HG03025 (cell line): ENCODE results near the gene MAP2K1.
"Not testable (repeated sequence)": the region's sequence is repeated elsewhere in the genome, so short reads cannot be mapped to it uniquely, and the experiment has no call there.

Source experiments
- ATAC-seq: cut with Tn5 transposase; IDR thresholded peaks from one replicate; pipeline ENCODE4 v1.9.1; 2021; ENCODE audit warnings: mild to moderate bottlenecking, moderate library complexity; ENCODE audit not compliant: unreplicated experiment, low FRiP score

Gene MAP2K1

DNA sequence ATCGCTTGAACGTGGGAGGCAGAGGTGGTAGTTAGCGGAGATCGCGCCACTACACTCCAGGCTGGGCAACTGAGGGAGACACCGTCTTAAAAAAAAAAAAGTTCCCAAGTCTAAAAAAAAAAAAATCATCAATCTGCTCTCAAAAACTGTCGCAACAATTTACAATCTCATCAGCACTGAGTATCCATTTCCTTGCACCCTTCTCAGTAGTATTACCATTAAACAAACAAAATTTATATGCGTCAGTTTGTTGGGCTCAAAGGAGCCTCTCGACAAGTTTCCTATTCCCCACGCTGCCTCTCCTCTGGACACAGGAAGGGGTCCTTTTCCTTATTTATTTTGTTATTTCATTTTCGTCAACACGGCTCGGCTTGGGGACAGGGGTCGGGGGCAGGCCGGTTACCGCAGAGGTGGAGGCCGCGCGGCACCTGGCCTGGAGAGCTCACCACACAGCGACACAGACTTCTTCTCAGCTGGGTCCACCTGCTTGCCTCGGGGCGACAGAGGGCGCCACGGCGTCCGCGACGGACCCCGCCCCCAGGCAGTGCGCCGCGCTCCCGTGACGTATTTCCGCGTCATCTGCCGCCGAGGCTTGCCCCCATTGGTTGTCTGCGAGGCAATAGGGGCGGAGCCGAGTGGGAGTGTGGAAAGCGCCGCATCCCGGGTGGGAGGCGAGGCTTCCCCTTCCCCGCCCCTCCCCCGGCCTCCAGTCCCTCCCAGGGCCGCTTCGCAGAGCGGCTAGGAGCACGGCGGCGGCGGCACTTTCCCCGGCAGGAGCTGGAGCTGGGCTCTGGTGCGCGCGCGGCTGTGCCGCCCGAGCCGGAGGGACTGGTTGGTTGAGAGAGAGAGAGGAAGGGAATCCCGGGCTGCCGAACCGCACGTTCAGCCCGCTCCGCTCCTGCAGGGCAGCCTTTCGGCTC is at the start of gene MAP2K1:
MAP2K1 (plus strand) TSS at position 709 of the 920 bp plus-strand sequence. CDS start 436 bp downstream, outside the sequence.
- ATAC-seq, result peak; percentile 67

DNA sequence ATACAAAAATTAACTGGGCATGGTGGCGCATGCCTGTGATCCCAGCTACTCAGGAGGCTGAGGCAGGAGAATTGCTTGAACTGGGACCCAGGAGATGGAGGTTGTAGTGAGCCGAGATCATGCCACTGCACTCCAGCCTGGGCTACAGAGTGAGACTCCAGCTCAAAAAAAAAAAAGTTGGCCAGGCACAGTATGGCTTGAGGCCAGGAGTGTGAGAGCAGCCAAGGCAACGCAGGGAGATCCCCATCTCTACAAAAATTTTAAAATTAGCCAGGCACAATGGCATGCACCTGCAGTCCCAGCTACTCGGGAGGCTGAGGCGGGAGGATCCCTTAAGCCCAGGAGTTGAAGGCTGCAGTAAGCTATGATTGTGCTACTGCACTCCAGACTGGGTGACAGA is 38.2 kb upstream of the MAP2K1 start:
- not testable (repeated sequence) for ATAC-seq

DNA sequence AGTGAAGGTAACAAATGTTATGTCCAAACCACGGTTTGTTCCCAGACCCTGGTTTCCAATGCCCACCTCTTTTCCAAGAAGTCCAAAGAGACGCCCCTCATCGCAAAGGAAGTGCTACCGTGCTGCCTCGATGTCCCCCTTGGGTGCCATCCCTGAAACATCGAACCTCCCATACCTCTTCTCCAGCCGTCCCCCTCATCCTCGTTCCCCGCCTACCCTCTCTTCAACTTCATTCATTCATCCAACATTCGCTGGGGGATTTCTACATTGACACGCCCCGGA is 30.7 kb upstream of the MAP2K1 start:
- ATAC-seq, result no peak

DNA sequence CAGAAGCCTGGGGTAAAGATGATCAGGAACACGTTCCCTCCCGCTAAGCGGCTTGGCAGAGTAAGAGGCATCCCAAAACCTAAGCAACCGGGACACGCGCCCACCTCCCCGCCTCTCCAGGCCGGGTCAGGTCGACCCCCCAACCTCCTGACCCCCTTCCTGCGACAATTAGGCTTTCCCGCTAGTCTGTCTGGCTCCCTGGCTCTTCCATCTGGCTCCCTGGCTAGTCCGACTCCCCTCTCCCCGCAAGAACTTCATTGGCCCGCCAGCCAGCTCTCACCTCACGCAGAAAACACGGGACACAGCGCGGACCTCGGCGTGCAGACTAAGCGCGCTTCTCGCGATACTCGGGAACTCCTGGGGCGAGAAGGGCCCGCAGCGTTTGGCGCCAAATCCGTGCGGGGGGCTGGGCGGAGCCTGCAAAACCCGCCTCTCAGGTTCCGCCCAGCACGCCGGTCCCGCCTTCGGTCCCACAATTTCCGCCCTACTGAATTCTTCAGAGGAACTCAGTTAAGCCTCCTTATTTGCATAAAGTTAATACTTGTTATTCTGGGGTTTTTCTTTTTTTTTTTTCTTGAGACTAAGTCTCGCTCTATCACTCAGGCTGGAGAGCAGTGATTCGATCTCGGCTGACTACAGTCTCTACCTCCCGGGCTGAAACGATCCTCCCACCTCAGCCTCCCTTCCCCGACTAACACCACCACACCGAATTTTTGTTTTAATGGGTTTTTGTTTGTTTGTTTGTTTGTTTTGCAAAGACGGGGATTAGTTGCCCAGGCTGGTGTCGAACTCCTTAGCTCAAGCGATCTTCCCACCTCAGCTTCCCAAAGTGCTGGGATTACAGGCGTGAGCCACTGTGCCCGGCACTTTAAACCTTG is 30.1 kb upstream of the MAP2K1 start, which contains the start of gene TIPIN:
TIPIN (minus strand) TSS at position 327 of the 878 bp plus-strand sequence. CDS start 3,738 bp downstream, outside the sequence.
- peak; percentile 79 for ATAC-seq

DNA sequence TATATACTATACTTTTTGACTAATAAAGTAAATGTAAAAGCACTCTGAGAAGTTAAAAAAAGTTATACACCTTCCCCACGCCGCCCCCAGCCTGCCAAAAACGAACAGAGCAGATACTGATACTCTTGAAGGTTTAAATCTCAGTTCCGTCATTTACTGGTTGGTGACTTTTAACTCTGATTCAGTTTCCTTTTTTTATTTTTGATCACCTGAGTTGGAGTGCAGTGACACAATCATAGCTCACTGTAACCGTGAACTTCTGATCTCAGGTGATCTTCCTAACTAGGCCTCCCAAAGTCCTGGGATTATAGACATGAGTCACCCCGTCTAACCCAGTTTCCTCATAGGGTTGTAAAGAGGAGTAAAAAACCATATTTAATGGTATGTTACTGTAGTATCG is 27.0 kb upstream of the MAP2K1 start:
- ATAC-seq, result no peak

DNA sequence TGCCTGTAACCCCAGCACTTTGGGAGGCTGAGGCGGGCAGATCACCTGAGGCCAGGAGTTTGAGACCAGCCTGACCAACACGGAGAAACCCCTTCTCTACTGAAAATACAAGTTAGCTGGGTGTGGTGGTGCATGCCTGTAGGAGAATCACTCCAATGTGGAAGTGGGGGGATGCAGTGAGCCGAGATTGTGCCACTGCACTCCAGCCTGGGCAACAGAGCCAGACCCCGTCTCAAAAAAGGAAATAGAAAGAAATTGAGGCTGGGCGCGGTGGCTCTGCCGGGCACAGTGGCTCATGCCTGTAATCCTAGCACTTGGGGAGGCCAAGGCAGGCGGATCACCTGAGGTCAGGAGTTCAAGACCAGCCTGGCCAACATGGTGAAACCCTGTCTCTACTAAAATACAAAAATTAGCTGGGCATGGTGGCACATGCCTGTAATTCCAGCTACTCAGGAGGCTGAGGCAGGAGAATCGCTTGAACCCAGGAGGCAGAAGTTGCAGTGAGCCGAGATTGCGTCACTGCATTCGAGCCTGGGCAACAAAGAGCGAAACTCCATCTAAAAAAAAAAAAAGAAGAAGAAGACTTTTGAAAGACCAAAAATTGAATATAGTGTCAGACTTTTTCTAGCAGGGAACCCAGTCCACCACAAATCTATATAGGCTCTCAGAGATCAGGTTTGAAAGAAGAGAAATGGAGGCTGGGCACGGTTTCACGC is 24.8 kb upstream of the MAP2K1 start:
- ATAC-seq, result not testable (repeated sequence)

DNA sequence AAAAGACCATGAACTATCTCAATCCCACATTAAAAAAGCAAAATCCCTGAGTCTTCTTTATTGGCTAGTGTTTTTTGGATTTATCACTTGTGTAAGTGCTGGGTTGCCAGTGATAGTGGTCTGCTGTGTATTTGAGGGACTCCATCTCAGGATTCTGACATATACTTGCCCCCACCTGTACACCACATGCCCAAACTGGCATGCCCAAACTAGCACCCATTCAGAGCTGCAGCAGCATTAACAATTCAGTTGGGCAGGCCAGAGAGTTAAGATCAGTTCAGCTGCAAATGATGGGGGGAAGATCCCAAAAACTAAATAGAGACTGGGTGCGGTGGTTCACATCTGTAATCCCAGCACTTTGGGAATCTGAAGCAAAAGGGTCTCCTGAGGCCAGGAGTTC is 23.9 kb upstream of the MAP2K1 start:
- no peak for ATAC-seq

DNA sequence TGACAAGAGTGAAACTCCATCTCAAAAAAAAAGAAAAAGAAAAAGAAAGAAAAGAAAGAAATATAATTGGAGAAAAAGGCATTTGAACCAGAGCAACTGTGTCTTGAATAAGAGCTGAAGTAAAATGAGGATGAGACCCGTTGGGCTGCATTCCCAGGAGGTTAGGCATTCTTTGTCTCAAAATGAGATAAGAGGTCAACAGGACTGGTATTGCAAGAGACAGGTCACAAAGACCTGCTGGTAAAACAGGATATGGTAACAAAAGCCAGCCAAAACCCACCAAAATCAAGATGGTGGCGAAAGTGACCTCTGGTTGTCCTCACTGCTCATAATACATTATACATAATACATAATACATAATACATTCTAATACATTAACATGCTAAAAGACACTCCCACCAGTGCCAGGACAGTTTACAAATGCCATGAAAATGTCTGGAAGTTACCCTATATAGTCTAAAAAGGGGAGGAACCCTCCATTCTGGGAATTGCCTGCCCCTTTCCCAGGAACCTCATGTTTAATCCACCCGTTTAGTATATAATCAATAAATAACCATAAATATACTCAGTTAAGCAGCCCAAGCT is 21.7 kb upstream of the MAP2K1 start:
- ATAC-seq, result no peak

DNA sequence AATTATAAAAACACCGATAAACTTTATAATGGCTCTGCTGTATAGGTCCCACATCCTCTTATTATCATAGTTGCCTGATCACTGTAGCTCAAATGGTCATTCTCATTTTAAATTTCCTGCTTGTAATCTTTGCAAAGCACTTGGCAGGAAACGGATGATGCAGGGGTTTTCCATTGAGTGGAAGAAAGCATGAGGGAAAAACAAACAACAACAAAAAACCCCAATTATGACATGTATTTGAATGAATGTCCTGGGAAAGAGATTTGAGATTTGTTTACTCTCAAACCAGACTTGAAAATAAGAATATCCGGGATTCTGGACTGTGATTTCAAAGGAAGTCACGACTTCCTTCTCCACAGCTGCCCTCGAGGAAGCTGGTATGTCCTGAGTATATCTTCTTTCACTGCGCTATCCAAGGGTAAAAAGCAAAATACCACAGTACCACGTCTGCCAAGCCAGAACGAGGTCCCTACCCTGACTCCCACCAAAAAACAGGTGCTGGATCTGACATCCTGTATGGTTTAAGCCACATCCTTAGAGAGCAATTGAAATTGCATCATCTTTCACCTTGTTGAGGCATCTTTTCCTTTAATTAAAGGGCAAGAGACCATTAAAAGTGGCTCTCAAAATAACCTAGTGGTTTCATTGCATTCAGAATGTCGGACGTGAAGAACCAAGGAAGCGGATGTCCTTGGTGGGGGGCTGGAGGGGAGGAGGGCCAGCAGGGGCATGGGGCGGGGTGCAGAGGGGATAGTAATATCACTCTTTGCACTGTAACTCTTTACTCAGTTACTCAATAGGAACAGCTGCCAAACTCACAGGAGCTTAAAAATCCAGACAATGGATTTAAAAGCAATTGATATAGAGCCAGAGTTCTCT is 16.7 kb upstream of the MAP2K1 start:
- no peak for ATAC-seq

DNA sequence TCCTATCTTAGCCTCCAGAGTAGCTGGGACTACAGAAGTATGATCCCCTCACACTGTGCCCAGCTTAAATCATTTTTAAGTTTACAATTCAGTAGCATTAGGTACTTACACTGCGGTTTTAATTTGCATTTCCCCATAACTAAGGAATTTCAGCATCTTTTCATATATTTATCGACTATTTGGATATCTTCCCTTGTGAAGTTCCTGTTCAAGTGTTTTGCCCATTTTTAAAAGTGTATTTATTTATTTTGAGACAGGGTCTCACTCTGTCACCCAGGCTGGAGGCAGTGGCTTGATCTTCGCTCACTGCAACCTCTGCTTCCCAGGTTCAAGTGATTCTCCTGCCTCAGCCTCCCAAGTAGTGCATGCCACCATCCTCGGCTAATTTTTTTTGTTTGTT is 12.5 kb upstream of the MAP2K1 start:
- ATAC-seq, result no peak

DNA sequence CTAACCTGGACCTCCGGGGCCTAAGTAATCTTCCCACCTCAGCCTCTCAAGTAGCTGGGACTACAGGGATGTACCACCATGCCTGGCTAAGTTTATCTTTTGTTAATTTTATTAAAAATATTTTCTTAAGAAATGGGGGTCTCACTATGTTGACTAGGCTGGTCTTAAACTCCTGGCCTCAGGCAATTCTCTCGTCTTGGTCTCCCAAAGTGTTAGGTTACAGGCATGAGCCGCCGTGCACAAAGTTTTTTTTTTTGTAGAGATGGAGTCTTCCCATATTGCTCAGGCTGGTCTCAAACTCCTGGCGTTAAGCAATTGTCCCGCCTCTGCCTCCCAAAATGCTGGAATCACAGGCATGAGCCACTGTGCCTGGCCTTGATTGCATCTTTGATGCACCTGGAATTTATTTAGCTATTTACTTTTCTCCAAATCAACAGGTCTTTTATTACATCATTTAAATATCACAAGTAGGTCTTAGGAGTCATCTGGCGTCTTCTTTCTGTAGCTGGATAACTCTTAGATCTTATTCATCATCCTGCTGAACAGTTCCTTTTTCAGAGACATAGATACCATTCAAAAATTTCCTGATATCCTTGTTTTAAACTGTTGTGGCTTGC is 7.8 kb upstream of the MAP2K1 start:
- no peak for ATAC-seq

DNA sequence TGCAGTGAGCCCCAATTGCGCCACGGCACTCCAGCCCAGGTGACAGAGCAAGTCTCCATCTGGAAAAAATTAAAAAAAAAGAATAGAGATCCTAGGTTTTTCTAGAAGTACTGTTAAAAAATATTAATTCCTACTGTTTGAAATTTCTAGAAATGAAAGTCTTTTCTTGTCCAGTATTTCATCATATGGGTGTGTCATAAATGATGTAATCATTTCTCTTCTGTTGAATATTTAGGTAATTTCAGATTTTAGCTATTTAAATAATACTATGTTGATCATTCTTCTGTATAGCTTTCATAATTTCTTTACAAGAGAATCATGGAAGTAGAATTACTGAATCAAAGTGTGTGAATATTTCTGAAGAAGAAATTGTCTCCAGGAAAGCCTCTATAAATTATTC is 5.3 kb upstream of the MAP2K1 start:
- ATAC-seq, result not testable (repeated sequence)

DNA sequence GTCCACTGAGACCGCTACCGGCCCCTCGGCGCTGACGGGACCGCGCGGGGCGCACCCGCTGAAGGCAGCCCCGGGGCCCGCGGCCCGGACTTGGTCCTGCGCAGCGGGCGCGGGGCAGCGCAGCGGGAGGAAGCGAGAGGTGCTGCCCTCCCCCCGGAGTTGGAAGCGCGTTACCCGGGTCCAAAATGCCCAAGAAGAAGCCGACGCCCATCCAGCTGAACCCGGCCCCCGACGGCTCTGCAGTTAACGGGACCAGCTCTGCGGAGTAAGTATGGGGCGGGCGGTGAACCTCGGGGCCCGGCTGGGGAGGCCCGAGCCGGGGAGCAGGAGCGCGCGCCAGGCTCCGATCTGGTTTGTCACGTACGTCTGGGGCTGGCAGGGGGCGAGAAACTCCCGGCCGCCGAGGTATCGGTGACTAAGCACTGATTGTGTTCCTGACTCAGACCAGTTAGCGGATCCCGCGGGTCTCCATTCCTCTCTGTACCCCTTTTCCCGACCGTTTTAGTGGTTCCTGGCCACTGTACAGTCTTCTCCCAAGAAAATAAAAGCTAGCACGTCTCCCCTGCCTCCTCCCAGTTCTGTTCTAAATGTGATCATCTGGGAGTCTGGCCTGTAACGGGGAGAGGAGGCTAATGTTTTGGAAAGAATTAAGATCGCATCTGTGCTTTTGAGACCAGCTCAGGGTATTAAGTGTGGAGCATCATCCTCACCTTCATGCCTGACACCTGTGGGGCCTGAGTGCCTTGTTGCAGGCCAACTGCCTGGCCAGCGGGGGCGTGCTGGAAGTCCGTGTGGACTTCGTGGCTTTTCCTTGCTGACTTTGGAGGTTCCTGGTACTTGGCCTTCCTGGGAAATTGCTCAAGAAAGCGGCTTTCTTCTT is 691 bp downstream of the MAP2K1 start:
- ATAC-seq, result peak; percentile 24

DNA sequence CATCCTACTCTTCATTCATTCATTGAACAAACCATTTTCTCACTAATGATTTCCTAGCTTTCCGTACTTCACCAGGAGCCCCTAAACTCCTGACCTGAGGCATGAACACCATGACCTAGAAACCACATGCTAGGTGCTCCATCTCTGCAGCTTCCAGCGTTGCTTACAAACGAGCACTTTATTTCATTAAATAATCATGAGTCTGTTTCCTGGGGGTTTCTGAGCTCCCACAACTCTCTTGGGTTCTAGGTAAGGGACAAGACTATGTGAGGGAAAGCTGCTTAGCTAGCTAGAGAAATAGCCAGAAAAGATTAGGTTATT is 1.3 kb downstream of the MAP2K1 start:
- ATAC-seq, result no peak

DNA sequence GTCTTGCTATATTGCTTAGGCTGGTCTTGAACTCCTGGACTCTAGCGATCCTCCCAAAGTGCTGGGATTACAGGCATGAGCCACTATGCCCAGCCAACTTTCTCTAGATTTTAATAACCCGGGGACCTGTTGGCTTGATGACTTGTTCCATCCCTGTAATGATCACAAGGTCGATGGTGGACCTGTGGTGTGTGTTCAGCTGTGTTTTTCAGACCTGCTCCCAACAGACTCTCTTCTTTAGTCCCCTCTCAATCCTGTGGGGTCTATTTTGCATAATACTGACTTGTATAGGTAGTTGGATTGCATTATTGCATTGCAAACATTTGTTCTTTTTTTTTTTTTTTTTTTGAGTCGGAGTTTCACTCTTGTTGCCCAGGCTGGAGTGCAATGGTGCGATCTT is 1.9 kb downstream of the MAP2K1 start:
- ATAC-seq, result no peak

DNA sequence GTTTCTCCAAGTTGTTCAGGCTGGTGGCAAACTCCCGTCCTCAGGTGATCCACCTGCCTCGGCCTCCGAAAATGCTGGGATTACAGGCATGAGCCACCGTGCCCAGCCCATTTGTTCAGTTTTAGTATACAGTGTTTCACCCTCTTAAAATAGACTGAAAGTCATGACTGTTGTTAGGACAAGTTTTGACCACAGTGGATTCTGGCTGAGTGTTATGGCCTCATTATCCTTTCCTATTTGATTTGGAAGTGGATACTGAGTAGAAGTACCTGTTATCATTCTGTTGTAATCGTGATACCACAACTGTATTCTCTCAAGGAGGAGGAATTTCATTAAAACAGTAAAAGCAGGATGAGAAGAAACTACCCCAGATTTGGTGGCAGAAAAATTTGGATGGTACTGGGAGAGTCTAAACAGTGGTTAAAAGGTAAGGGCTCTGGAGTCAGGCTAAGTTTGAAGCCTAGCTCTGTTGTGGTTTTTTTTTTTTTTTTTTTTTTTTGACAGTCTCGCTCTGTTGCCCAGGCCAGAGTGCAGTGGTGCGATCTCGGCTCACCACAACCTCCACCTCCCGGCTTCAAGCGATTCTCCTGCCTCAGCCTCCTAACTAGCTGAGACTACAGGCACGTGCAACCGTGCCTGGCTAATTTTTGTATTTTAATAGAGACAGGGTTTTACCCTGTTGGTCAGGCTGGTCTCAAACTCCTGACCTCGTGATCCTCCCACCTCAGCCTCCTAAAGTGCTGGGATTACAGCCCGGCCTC is 2.6 kb downstream of the MAP2K1 start:
- no peak for ATAC-seq

DNA sequence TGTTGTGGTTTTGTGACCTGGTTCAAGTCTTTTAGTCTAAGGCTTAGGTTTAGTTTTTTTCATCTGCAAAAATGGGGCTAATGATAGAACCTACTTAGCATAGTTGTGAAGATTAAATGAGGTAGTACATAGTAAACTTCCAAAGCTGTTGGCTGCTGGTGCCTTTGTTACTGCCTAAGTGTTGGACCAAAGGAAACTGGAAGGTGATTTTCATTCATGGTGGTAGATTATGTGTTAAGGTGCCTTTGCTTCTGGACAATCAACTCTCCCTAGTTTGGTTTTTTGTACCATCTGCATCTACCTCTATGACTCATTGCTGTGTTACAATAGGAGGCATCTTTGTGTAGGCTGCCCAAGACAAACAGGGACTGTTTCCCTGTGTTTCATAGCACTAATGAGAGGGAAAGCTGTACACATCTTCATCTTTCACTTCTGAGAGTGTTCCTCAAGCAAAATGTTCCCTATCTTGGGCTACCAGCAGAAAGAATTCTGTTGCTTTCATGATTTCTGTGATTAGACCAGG is 3.2 kb downstream of the MAP2K1 start:
- no peak for ATAC-seq
